Gastrocnemius medialis (tissue), 4 donors: ENCODE measurements around the gene KIF20B. TPM values are rescaled to one million over a fixed set of nuclear protein-coding genes. Genes with fewer than 3 reads are reported as not detected.

Experiments used
- ATAC-seq, 2 donors: fragments of 150-250 bp; one replicate each; pipeline ENCODE4 v1.9.1; 2016
- DNase-seq, 2 donors: peaks; one replicate each; pipeline ENCODE4 v3.0.0-alpha.2; 2019
- H3K27ac ChIP-seq, 4 donors: fragments of 200-600 bp; sonication (generic); 1 replicate in 1 of 4; 2 replicates in 3 of 4; pipeline ENCODE4 v1.5.1; 2016 to 2018; ENCODE audit warnings: mild to moderate bottlenecking in 2 of 4, moderate library complexity in 1 of 4
- H3K27me3 ChIP-seq, 3 donors: fragments of 200-600 bp; sonication (generic) in 2 of 3; 1 replicate in 1 of 3; 2 replicates in 2 of 3; pipeline versions ENCODE4 v1.5.1 to v1.6.0; 2016 to 2019; ENCODE audit warnings: mild to moderate bottlenecking in 1 of 3, moderate library complexity in 1 of 3
- H3K36me3 ChIP-seq, 2 donors: fragments of 200-600 bp; sonication (generic) in 1 of 2; one replicate each; pipeline ENCODE4 v1.5.1; 2017 to 2018
- H3K4me1 ChIP-seq, 2 donors: fragments of 200-600 bp; sonication (generic) in 1 of 2; one replicate each; pipeline ENCODE4 v1.5.1; 2016 to 2017; ENCODE audit warnings: mild to moderate bottlenecking in 2 of 2
- H3K4me3 ChIP-seq, 4 donors: fragments of 200-600 bp; sonication (generic) in 3 of 4; 1 replicate in 1 of 4; 2 replicates in 3 of 4; pipeline ENCODE4 v1.5.1; 2016 to 2019; ENCODE audit warnings: mild to moderate bottlenecking in 2 of 4
- H3K9me3 ChIP-seq, 3 donors: fragments of 200-600 bp; sonication (generic) in 2 of 3; 1 replicate in 1 of 3; 2 replicates in 2 of 3; pipeline ENCODE4 v1.5.1; 2016 to 2019
- CTCF ChIP-seq, 5 experiments: fragments of 450-650 bp in 3 of 5; fragments of 200-600 bp in 2 of 5; sonication (generic) in 2 of 5; IDR thresholded peaks in 4 of 5; conservative IDR thresholded peaks in 1 of 5; 1 replicate in 4 of 5; 2 replicates in 1 of 5; pipeline ENCODE4 v1.5.1; 2016 to 2019; ENCODE audit warnings: antibody characterized with exemption in 5 of 5, mild to moderate bottlenecking in 3 of 5, moderate library complexity in 3 of 5
- POLR2A ChIP-seq, 2 donors: fragments of 450-650 bp; IDR thresholded peaks; one replicate each; pipeline ENCODE4 v1.6.1; 2017; ENCODE audit warnings: antibody characterized with exemption in 2 of 2, mild to moderate bottlenecking in 2 of 2, moderate library complexity in 2 of 2
- in situ Hi-C, 4 donors: fragments of 200-750 bp; cut with MboI; loops; one replicate each; pipeline versions ENCODE4 v1.15.0 to v1.8.0; 2017; ENCODE audit warnings: low sequenced_read_pairs in 4 of 4
- intact Hi-C: fragments of 100-400 bp; cut with DNase I; formaldehyde crosslinking; loops from one replicate; pipeline ENCODE4 v1.15.1; 2023; ENCODE audit warnings: low total_unique reads
- total RNA-seq, 4 donors: library from RNA; depleted of rRNA; stranded (reverse); fragments of >200 nt; gene quantifications; one replicate each; pipeline versions ENCODE4 v1.1.0 to v1.2.3, GENCODE V29; 2016

KIF20B gene
- total RNA-seq, 4 donors from 2014 or later: 0.65 to 1.0 (median 0.86) TPM

- ATAC-seq: no peak
- DNase-seq: no peak
- Histone ChIP-seq H3K9me3 (no peaks in the 10 kb centered on the region), H3K4me3 (no peak overlapping the region), H3K36me3 (no peaks in the 10 kb centered on the region), H3K27ac (no peak overlapping the region), H3K27me3 (no peaks in the 10 kb centered on the region), H3K4me1 (no peaks in the 10 kb centered on the region)
- intact Hi-C loops (no loop called here), in situ Hi-C loops (loop anchor here in 2 of 4 donors (10.0 to 25.0 kb wide), 3 partner anchors 987 to 1064 kb away; partner anchors contain the start of genes HTR7 (in 1 of the 2) and RPP30 (in 1 of the 2))
- no peak for TF ChIP-seq POLR2A (IDR thresholded peaks at IDR 0.05)
- TF ChIP-seq CTCF (IDR thresholded peaks at IDR 0.05 in 4 of 5, conservative IDR thresholded peaks at IDR 0.05 in 1 of 5): no peak
Measured at GRCh38 chr10:89798092-89798491, 96.7 kb downstream of the KIF20B start.

GRCh38 chr10:89799573-89799972 lies 98.2 kb downstream of the KIF20B start:
- H3K4me3 ChIP-seq: no peak overlapping the region
- H3K4me1 ChIP-seq: no peaks in the 10 kb centered on the region
- H3K27me3 ChIP-seq: no peaks in the 10 kb centered on the region
- H3K27ac ChIP-seq: no peak overlapping the region
- H3K36me3 ChIP-seq: no peaks in the 10 kb centered on the region
- DNase-seq (no peak), ATAC-seq (no peak)
- intact Hi-C loops (no loop called here), in situ Hi-C loops (loop anchor here in 2 of 4 donors (10.0 to 25.0 kb wide), 3 partner anchors 985 to 1063 kb away; partner anchors contain the start of genes HTR7 (in 1 of the 2) and RPP30 (in 1 of the 2))
- TF ChIP-seq CTCF (IDR thresholded peaks at IDR 0.05 in 4 of 5, conservative IDR thresholded peaks at IDR 0.05 in 1 of 5): no peak
- H3K9me3 ChIP-seq: no peaks in the 10 kb centered on the region

- no peak overlapping the region for H3K4me3 ChIP-seq
- ATAC-seq: no peak
- TF ChIP-seq POLR2A (IDR thresholded peaks at IDR 0.05): no peak
- TF ChIP-seq CTCF (IDR thresholded peaks at IDR 0.05 in 4 of 5, conservative IDR thresholded peaks at IDR 0.05 in 1 of 5): no peak
- H3K36me3 ChIP-seq: no peaks in the 10 kb centered on the region
- H3K27ac ChIP-seq: no peak overlapping the region
- no peaks in the 10 kb centered on the region for H3K9me3 ChIP-seq
- DNase-seq: no peak
- in situ Hi-C loops (no loop called here), intact Hi-C loops (no loop called here)
- H3K27me3 ChIP-seq: no peaks in the 10 kb centered on the region
- no peaks in the 10 kb centered on the region for H3K4me1 ChIP-seq
Measured at GRCh38 chr10:89805599-89806013, 104.2 kb downstream of the KIF20B start.

- H3K4me1 ChIP-seq: no peaks in the 10 kb centered on the region
- H3K9me3 ChIP-seq: no peaks in the 10 kb centered on the region
- intact Hi-C loops: no loop called here
- in situ Hi-C loops: no loop called here
- no peak for TF ChIP-seq CTCF (IDR thresholded peaks at IDR 0.05 in 4 of 5, conservative IDR thresholded peaks at IDR 0.05 in 1 of 5)
- TF ChIP-seq POLR2A (IDR thresholded peaks at IDR 0.05): no peak
- no peak for DNase-seq
- no peak overlapping the region for H3K4me3 ChIP-seq
- peak in 1 of 2 donors; percentile 12 for ATAC-seq
- no peaks in the 10 kb centered on the region for H3K27me3 ChIP-seq
- no peak overlapping the region for H3K27ac ChIP-seq
- no peaks in the 10 kb centered on the region for H3K36me3 ChIP-seq
Measured at GRCh38 chr10:89808842-89809241, 107.5 kb downstream of the KIF20B start.

- H3K4me1 ChIP-seq: no peaks in the 10 kb centered on the region
- H3K9me3 ChIP-seq: no peaks in the 10 kb centered on the region
- no peak for ATAC-seq
- no peak overlapping the region for H3K4me3 ChIP-seq
- no peaks in the 10 kb centered on the region for H3K36me3 ChIP-seq
- intact Hi-C loops (no loop called here), in situ Hi-C loops (no loop called here)
- H3K27ac ChIP-seq: no peak overlapping the region
- TF ChIP-seq CTCF (IDR thresholded peaks at IDR 0.05 in 4 of 5, conservative IDR thresholded peaks at IDR 0.05 in 1 of 5): no peak
- TF ChIP-seq POLR2A (IDR thresholded peaks at IDR 0.05): no peak
- no peaks in the 10 kb centered on the region for H3K27me3 ChIP-seq
- DNase-seq: no peak
Measured at GRCh38 chr10:89809766-89810165, 108.4 kb downstream of the KIF20B start.
